ENCODE measurements around the gene ANKHD1. TPM values are rescaled to one million over a fixed set of nuclear protein-coding genes. Genes with fewer than 3 reads are reported as not detected.

ANKHD1 gene
- total and polyA plus RNA-seq, 2 of the 8 experiments (the other 6 are each of a cell fraction or from before 2014, with no cell fraction given), result 69.9 to 108 TPM

DNA sequence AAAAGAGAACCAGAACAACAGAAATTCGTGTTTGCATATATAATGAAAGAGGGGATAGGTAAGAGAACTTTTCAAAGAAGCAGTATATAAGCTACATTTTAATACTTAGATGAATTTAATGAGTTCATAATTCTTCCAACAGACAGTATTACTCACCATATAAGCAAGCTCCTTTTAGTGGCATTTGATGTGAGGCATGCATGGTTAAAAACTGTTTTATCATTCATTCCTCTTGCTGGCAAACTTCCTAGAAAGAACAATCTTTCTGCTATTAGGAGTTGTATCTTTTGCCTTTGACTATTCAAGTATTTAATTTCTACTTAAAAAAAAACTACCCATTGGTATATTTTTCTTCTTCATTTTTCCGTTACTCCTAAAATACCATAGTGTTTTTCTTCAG, 80.1 kb downstream of the ANKHD1 start:
- no peaks in the 10 kb centered on the region for H3K9me3 ChIP-seq (ENCODE audit: insufficient read depth in 2 of 2, low read depth in 1 of 2, low read length in 1 of 2)
- ChIA-PET CTCF (ENCODE audit: partially characterized antibody) (no interaction called here), POLR2A (ENCODE audit: partially characterized antibody) (no interaction called here)
- no peak overlapping the region for H3K9ac ChIP-seq (replicated peaks in 1 of 4; ENCODE audit: extremely low read depth in 1 of 4, low read depth in 3 of 4, low read length in 3 of 4)
- DNase-seq (ENCODE audit: low read depth in 1 of 2, low spot score in 2 of 2) (no peak), FAIRE-seq (no peak)
- no peak overlapping the region for H2BK120ac ChIP-seq (replicated peaks; ENCODE audit: low read depth, low read length)
- H4K5ac ChIP-seq (ENCODE audit: insufficient read length, low read depth, low read length), result no peak overlapping the region
- H4K20me1 ChIP-seq (replicated peaks in 1 of 2; ENCODE audit: control insufficient read depth in 1 of 2, insufficient read depth in 2 of 2, low read length in 2 of 2), result no peaks in the 10 kb centered on the region
- H3K27me3 ChIP-seq (replicated peaks in 1 of 4; ENCODE audit: control insufficient read depth in 3 of 4, extremely low read depth in 1 of 4, insufficient read depth in 3 of 4, low read length in 3 of 4), result no peaks in the 10 kb centered on the region
- no peak overlapping the region for H3K4me3 ChIP-seq (ENCODE audit: extremely low read depth in 1 of 4, insufficient read depth in 2 of 4, low read depth in 3 of 4, low read length in 4 of 4)
- no peaks in the 10 kb centered on the region for H3K79me2 ChIP-seq (ENCODE audit: control insufficient read depth in 1 of 2, insufficient read depth in 2 of 2, low read length in 2 of 2)
- no peak overlapping the region for H2BK15ac ChIP-seq (ENCODE audit: low read length)
- no peak overlapping the region for H3K27ac ChIP-seq (ENCODE audit: low read depth, low read length)
- no peak overlapping the region for H2AK5ac ChIP-seq (ENCODE audit: low read depth, low read length)
- H2BK12ac ChIP-seq (ENCODE audit: low read depth, low read length), result no peak overlapping the region
- H3K36me3 ChIP-seq (ENCODE audit: control insufficient read depth in 2 of 4, insufficient read depth in 4 of 4, low read length in 3 of 4), result peaks cover 0 to 32% (median 13%) of the 10 kb centered on the region in 4 experiments; a peak in 5 of 8 replicates
- H2AFZ ChIP-seq (ENCODE audit: low read length), result no peak overlapping the region
- 89% methylated on average over 2 of the region's 2 CpGs; no CpG with 5 or more reads in 1 of the 2 experiments for WGBS, 2 experiments (ENCODE audit: extremely low coverage in 1 of 2, insufficient coverage in 1 of 2, insufficient read length in 1 of 2, insufficient replicate concordance in 2 of 2, low coverage in 1 of 2, low lambda C conversion rate in 2 of 2, missing lambda C conversion rate in 1 of 2)
- no peak overlapping the region for H3K56ac ChIP-seq (replicated peaks; ENCODE audit: insufficient read length, low read depth, low read length)
- no peak overlapping the region for H3K4ac ChIP-seq (replicated peaks; ENCODE audit: insufficient read length, low read depth, low read length)
- no peaks in the 10 kb centered on the region for H3K79me1 ChIP-seq (ENCODE audit: low read depth, low read length)
- no peaks in the 10 kb centered on the region for H3K4me1 ChIP-seq (replicated peaks in 1 of 4; ENCODE audit: control insufficient read depth in 3 of 4, insufficient read depth in 4 of 4, low read length in 3 of 4)
- no peak overlapping the region for H3K18ac ChIP-seq (ENCODE audit: extremely low read depth, low read length)
- TF ChIP-seq GABPA (IDR thresholded peaks at IDR 0.05; ENCODE audit: borderline replicate concordance, insufficient read depth, low read length) (no peak), BRCA1 (IDR thresholded peaks at IDR 0.05; ENCODE audit: low read depth, low read length) (no peak), BACH1 (IDR thresholded peaks at IDR 0.05; ENCODE audit: low read length) (no peak), GTF2F1 (IDR thresholded peaks at IDR 0.05; ENCODE audit: borderline replicate concordance, low read depth, low read length) (no peak), HDAC6 (IDR thresholded peaks at IDR 0.05; ENCODE audit: low read depth, low read length) (no peak), TBP (IDR thresholded peaks at IDR 0.05; ENCODE audit: low read depth, low read length) (no peak), JUN (IDR thresholded peaks at IDR 0.05; ENCODE audit: low read depth, low read length) (no peak), HDAC2 (IDR thresholded peaks at IDR 0.05; ENCODE audit: borderline replicate concordance in 1 of 2, low read depth in 2 of 2, low read length in 2 of 2) (no peak), SP2 (IDR thresholded peaks at IDR 0.05; ENCODE audit: low read length) (no peak), SIX5 (IDR thresholded peaks at IDR 0.05; ENCODE audit: low read depth, low read length) (no peak)
- TF ChIP-seq, protein P1, sequence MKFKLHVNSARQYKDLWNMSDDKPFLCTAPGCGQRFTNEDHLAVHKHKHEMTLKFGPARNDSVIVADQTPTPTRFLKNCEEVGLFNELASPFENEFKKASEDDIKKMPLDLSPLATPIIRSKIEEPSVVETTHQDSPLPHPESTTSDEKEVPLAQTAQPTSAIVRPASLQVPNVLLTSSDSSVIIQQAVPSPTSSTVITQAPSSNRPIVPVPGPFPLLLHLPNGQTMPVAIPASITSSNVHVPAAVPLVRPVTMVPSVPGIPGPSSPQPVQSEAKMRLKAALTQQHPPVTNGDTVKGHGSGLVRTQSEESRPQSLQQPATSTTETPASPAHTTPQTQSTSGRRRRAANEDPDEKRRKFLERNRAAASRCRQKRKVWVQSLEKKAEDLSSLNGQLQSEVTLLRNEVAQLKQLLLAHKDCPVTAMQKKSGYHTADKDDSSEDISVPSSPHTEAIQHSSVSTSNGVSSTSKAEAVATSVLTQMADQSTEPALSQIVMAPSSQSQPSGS (IDR thresholded peaks at IDR 0.05; ENCODE audit: low read length), result no peak
- H3K23me2 ChIP-seq (ENCODE audit: low read depth, low read length), result no peaks in the 10 kb centered on the region
- no peak overlapping the region for H3K23ac ChIP-seq (ENCODE audit: insufficient read length)
- no peak overlapping the region for H2BK5ac ChIP-seq (ENCODE audit: low read depth, low read length)
- H3K4me2 ChIP-seq (ENCODE audit: insufficient read depth in 1 of 2, low read depth in 2 of 2, low read length in 2 of 2), result no peak overlapping the region
- H2BK20ac ChIP-seq (ENCODE audit: low read length), result no peak overlapping the region
- H3K14ac ChIP-seq (ENCODE audit: insufficient read length), result no peak overlapping the region
- no peak overlapping the region for H4K8ac ChIP-seq (ENCODE audit: extremely low read depth, insufficient read depth, low read length)
- no peak overlapping the region for H4K91ac ChIP-seq (replicated peaks; ENCODE audit: insufficient read length, low read length)

Data from H1 (cell line).